NT2/D1 (cell line): ENCODE data around the gene TBCK.

Experiments
- DNase-seq: peaks from one replicate; pipeline ENCODE4 v3.0.0-alpha.2; 2011; ENCODE audit warnings: low read depth, low spot score
- H3K27me3 ChIP-seq: 2 replicates; pipeline ENCODE4 v1.6.0; 2011; ENCODE audit warnings: mild to moderate bottlenecking; ENCODE audit not compliant: insufficient read length, insufficient read depth
- H3K36me3 ChIP-seq: 2 replicates; pipeline ENCODE4 v1.6.1; 2011; ENCODE audit warnings: mild to moderate bottlenecking, low read length, mixed read lengths; ENCODE audit not compliant: insufficient read depth, insufficient read length
- H3K4me1 ChIP-seq: 2 replicates; pipeline ENCODE4 v1.5.1; 2011; ENCODE audit not compliant: insufficient read depth, insufficient read length
- H3K4me3 ChIP-seq: 2 replicates; pipeline ENCODE4 v1.5.1; 2011; ENCODE audit warnings: low read depth; ENCODE audit not compliant: insufficient read length
- H3K9ac ChIP-seq: 2 replicates; pipeline ENCODE4 v1.6.0; 2011; ENCODE audit warnings: low read depth; ENCODE audit not compliant: insufficient read length
- H3K9me3 ChIP-seq: 2 replicates; pipeline ENCODE4 v1.5.1; 2011; ENCODE audit warnings: mild to moderate bottlenecking, low read length; ENCODE audit not compliant: insufficient read depth
- SUZ12 ChIP-seq: IDR thresholded peaks from 2 replicates; pipeline ENCODE4 v1.6.1; 2011; ENCODE audit not compliant: insufficient read length, insufficient read depth; ENCODE audit errors: extremely low read depth
- YY1 ChIP-seq: IDR thresholded peaks from 2 replicates; pipeline ENCODE4 v1.6.1; 2011; ENCODE audit not compliant: insufficient read length, insufficient read depth
- ZNF274 ChIP-seq: IDR thresholded peaks from 2 replicates; pipeline ENCODE4 v1.6.1; 2011; ENCODE audit warnings: mild to moderate bottlenecking, low read depth, low read length

The TBCK gene

DNA sequence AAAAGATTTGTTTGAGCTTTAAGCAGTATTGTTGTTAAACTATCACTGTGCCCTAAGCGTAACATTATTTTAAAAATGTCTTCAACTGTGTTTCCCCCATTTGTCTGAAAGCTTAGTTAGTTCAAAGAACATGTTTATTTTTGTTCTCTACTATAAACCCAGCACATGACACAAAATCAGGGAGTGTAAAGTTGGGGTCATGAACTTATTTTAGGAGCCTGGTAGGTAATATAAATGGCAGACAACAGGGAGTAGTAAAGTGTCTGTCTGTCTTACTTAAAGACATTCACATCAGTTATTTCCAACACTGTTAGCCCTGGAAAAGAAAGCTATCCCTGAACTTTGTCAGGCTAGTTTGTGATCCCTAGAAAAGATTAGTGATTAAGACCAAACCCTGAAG lies 4.2 kb upstream of the TBCK start:
- Histone ChIP-seq H3K9me3 (peaks cover 23% of the 10 kb centered on the region), H3K9ac (no peak overlapping the region)

DNA sequence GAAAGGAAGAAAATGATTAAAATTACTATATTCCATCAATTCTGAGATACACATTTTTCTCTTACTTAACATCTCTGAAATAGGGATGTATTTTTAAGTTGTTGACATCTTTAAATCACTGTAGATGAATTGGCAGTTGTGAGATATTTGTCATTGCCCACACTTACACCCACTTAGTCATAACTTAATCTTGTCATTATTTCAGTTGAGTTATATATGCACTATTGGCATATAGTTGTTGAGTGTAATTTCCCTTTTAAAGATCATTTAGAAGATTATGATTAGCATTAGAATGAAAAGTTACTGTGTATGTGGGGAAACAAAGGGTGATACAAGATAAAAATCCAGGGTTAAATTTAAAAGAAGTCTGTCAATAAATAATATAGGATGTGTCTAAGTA lies 2.5 kb upstream of the TBCK start:
- peaks cover 23% of the 10 kb centered on the region for H3K9me3 ChIP-seq
- H3K4me1 ChIP-seq = no peaks in the 10 kb centered on the region
- no peak overlapping the region for H3K9ac ChIP-seq
- no peak for TF ChIP-seq ZNF274
- no peak for TF ChIP-seq YY1
- peaks cover 5% of the 10 kb centered on the region for H3K36me3 ChIP-seq
- no peak for DNase-seq
- no peaks in the 10 kb centered on the region for H3K27me3 ChIP-seq
- no peak overlapping the region for H3K4me3 ChIP-seq

More for the DNA sequence above, 4.2 kb upstream of the TBCK start:
- H3K27me3 ChIP-seq = no peaks in the 10 kb centered on the region
- no peaks in the 10 kb centered on the region for H3K4me1 ChIP-seq
- peaks cover 5% of the 10 kb centered on the region for H3K36me3 ChIP-seq
- TF ChIP-seq YY1 = no peak
- no peak for TF ChIP-seq ZNF274
- TF ChIP-seq SUZ12 = no peak
- DNase-seq = no peak
- no peak overlapping the region for H3K4me3 ChIP-seq

DNA sequence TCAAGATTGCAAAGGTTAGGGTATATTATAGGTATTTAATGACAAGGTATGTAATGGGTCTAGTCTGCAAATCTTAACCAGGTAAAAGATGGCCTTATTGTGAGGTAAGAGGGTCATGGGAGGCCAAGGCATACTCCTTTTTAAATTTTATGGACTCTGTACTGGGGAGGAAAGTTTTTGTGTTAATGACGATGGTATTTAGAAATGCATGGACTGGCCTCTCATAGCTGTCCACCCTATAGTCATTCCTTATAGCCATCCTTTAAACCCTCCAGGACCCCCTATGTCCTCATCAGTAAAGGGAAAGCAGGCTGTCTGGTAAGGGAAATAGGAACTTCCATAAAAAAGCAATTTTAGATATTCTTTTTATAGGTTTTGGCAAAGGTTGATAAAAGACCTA lies 1.8 kb upstream of the TBCK start:
- Histone ChIP-seq H3K4me3 (no peak overlapping the region), H3K36me3 (peaks cover 5% of the 10 kb centered on the region), H3K27me3 (no peaks in the 10 kb centered on the region), H3K9ac (no peak overlapping the region), H3K9me3 (peaks cover 23% of the 10 kb centered on the region), H3K4me1 (no peaks in the 10 kb centered on the region)
- DNase-seq = no peak
- TF ChIP-seq ZNF274 (no peak), YY1 (no peak)

DNA sequence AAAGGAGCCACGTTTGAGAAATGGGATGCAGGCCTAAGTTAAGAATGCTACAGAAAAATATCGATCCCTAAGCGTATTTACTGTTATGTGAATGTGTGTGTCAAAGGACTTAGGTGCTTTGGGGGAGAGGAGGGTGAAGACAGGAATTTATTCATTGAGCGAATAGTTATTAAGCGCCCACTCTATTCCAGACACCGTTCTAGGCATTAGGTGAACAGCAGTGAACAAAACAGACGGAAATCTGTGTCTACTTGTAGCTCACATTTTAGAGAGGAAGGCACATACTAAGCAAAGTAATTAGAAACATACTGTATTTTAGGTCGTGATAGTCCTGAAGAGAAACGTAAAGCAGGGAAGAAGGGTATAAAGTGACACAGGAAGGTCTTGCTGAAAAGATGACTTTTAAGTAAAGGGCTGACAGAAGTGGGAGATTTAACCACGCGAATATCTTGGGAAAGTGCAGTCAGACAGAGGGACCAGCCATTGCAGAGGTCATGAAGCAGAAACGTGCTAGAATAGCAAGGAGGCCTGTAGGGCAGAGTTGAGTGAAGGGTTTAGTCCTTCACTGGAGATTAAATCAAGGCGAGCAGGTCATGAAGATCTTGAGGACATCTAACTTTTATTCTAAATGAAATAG lies 882 bp upstream of the TBCK start:
- no peaks in the 10 kb centered on the region for H3K4me1 ChIP-seq
- peaks cover 5% of the 10 kb centered on the region for H3K36me3 ChIP-seq
- H3K4me3 ChIP-seq = peak overlapping the region; percentile 87
- DNase-seq = no peak
- H3K9me3 ChIP-seq = peaks cover 23% of the 10 kb centered on the region
- peak overlapping the region; percentile 87 for H3K9ac ChIP-seq
- TF ChIP-seq ZNF274 (no peak), SUZ12 (no peak), YY1 (no peak)
- no peaks in the 10 kb centered on the region for H3K27me3 ChIP-seq

DNA sequence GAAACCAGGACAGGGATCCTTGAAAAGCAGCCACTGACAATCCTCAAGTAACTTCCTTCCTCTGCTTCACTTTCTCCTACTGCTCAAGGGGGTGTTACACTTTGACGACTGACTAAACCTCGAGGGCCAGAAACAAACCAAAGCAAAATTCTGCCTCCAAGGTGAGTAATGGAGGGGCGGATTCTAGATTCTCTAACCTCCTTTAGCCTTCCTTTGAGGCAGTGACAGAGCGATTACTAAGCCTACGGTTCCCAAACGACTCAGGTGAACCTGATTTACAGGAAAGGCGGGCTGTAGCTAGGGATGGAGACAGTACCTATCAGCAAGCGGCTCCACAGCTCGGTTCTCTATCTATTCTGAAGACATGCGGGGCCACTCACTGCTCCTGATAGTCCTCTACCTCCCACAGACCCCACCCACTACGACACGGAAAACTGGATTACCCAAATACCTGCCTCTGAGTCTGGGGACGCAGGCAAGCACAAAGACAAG lies 487 bp downstream of the TBCK start:
- Histone ChIP-seq H3K4me1 (no peaks in the 10 kb centered on the region), H3K4me3 (peak overlapping the region; percentile 87), H3K27me3 (no peaks in the 10 kb centered on the region), H3K9ac (peak overlapping the region; percentile 87), H3K9me3 (peaks cover 20% of the 10 kb centered on the region), H3K36me3 (peaks cover under 1% of the 10 kb centered on the region)
- DNase-seq = no peak
- TF ChIP-seq YY1 = no peak
- TF ChIP-seq SUZ12 = no peak
- no peak for TF ChIP-seq ZNF274

DNA sequence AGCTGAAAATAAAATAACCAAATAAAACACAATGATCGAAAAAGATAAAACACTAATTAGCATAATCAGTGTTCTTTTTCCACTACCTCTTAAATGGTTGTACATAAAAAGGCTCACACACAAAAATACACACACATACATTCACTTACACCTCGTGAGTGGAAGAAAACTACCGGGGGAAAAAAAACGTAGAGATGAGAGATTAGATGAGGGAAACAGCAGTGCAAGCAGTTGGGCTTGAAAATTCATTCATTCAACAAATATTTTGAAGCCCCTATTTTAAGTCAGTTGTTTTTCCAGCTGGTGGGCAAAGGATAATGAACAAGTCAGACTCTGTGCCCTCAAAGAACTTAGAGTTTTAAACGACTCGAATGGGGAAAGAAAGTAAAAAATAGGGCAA lies 1.0 kb downstream of the TBCK start:
- no peaks in the 10 kb centered on the region for H3K36me3 ChIP-seq
- H3K9ac ChIP-seq = peak overlapping the region; percentile 56
- H3K4me1 ChIP-seq = no peaks in the 10 kb centered on the region
- H3K27me3 ChIP-seq = no peaks in the 10 kb centered on the region
- TF ChIP-seq YY1 (no peak), ZNF274 (no peak), SUZ12 (no peak)
- no peak for DNase-seq
- peak overlapping the region; percentile 87 for H3K4me3 ChIP-seq
- peaks cover 15% of the 10 kb centered on the region for H3K9me3 ChIP-seq

DNA sequence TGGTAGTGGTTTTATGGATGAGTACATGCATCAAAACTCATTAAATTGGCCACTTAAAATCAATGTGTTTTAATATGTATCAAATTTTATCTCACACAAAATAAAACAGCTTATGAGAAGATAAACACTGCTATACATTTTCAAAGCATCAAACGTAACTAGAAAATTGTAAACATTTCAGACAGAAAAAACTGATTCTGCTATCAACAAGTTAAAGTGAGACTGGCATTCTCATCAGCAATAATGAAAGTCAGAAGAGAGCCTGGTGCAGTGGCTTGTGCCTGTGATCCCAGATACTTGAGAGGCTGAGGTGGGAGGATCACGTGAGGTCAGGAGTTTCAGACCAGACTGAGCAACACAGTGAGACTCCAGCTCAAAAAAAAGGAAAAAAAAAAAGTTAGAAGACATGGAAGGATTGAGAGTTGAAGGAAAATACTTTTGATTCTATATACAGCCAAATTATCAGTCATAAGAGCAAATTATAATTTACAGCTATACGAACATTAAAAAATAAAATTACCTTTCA lies 2.9 kb downstream of the TBCK start:
- no peak overlapping the region for H3K9ac ChIP-seq
- H3K36me3 ChIP-seq = peaks cover 7% of the 10 kb centered on the region
- no peaks in the 10 kb centered on the region for H3K9me3 ChIP-seq
- TF ChIP-seq SUZ12 (no peak), YY1 (no peak), ZNF274 (no peak)
- no peak overlapping the region for H3K4me3 ChIP-seq
- no peak for DNase-seq
- H3K4me1 ChIP-seq = no peaks in the 10 kb centered on the region
- H3K27me3 ChIP-seq = no peaks in the 10 kb centered on the region

DNA sequence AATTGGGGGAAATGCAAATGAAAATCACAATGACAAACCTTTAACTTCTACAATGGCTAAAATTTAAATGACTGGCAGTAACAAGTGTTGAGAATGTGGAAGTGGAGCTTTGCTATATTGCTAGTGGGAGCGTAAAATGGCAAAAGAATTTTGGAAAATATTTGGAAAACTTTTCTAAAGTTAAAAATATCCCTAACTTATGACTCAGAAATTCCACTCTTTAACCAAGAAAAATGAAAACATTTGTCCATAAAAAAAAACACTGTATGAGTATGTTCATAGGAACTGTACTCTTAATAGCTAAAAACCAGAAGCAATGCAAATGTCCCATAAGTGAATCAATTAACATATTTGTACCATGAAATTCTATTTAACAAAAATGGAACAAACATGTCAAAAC lies 3.6 kb downstream of the TBCK start:
- DNase-seq = no peak
- Histone ChIP-seq H3K9ac (no peak overlapping the region), H3K27me3 (no peaks in the 10 kb centered on the region), H3K9me3 (no peaks in the 10 kb centered on the region), H3K36me3 (peaks cover 11% of the 10 kb centered on the region), H3K4me3 (no peak overlapping the region), H3K4me1 (no peaks in the 10 kb centered on the region)
- TF ChIP-seq SUZ12 (no peak), ZNF274 (no peak), YY1 (no peak)
